NCI-H748 (cell line): ENCODE data around the gene NEURL4.

Source experiments
- DNase-seq: peaks from one replicate; lab custom pipeline; 2025; ENCODE audit not compliant: unreplicated experiment; lab: John Stamatoyannopoulos, UW

The NEURL4 gene

DNA sequence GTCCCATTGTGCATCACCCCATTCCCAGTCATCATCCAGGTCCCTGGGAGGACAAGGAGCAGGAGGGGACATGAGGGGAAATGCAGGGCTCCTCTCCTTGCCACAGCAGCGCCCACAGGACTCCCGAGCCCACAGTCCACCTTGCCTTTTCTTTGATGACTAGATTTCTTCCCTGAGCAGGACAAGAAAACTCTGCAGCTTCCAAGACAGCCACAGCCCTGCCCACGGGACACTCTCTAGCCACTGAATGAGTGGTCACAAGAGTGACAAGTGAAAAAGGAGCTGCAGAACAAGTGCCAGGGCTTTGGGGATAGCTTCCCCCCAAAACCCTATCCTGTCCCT is 4.7 kb downstream of the NEURL4 start:
- DNase-seq, result no peak

DNA sequence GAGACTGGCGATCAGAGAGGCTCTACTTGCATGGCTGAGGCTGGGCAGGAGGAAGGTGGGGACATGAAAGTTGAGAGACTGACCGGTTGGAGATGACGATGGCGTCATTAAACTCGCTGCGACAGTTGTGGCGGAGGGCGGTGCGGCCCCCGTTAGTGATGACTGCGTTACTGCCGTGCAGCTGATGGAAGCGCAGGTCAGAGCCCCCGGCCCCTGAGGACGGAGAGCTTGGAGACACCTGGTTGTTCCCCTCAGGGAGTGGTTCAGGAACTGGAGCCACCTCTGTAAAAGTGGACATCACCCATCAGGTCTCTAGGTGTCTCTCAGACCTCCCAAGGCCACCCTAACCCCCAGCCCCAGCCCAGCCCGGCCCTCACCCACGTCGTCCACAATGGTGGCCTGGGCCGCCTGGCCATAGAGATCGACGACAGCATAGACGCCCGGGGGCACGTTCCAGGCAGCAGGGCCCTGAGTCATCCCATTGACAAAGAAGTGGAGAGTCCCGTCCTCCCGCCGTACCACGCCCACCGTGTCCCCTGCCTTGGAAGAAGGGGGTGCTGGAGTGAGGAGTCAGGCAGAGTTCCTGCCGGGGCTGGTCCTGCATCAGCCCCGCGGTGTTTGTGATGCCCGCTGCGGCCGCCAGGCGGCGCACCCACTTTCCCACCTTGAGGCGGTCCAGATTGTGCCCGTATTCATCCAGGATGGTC is 5.3 kb downstream of the NEURL4 start:
- DNase-seq, result peak; percentile 40

DNA sequence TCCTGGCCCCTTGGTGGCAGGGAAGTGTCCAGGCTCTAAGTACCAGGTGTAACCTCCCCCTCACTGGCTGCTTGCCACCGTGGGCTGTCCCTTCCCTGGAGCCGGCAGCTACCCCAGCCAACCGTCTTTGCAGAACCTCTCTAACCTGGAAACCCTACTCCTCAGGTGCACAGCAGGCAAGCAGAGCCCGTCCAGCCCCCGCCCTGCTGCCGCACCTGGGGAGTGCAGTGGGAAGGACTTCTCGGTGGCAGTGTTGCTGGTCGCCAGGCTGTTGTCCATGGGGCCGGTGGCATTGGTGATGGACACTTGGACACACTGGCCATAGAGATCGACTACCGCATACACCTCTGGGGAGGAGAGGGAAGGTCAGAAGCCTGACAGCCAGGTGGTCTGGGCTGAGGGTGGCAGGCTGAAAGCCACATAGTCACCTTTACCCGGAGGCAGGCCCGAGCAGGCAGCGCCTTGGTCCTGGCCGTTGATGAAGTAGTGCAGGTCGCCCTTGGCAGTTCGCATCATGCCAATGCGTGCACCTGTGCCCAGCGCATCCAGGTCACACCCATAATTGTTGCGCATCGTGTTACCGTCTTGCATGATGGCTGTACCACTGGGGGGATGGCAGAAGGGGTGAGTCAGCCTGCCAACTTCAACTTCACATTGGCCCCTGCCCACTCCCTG is 6.5 kb downstream of the NEURL4 start:
- no peak for DNase-seq

DNA sequence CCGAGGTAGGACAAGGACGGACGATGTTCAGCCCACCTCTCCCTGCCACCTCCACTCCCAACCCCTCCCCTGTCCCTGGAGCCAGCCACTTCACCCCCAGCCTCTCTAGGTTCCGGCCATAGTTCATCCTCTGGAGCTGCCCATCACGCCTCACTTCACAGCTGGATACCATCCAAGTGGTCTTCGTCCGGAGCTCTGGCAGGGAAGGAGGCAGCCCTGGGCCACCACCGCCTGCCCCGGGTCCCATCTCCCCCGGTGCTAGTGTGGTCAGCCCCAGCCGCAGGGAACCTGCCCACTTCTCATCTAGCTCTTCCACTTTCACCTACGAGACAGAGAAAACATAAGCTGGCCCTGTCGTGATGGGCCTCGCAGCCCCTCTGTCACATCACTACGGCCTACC is 7.7 kb downstream of the NEURL4 start:
- no peak for DNase-seq

DNA sequence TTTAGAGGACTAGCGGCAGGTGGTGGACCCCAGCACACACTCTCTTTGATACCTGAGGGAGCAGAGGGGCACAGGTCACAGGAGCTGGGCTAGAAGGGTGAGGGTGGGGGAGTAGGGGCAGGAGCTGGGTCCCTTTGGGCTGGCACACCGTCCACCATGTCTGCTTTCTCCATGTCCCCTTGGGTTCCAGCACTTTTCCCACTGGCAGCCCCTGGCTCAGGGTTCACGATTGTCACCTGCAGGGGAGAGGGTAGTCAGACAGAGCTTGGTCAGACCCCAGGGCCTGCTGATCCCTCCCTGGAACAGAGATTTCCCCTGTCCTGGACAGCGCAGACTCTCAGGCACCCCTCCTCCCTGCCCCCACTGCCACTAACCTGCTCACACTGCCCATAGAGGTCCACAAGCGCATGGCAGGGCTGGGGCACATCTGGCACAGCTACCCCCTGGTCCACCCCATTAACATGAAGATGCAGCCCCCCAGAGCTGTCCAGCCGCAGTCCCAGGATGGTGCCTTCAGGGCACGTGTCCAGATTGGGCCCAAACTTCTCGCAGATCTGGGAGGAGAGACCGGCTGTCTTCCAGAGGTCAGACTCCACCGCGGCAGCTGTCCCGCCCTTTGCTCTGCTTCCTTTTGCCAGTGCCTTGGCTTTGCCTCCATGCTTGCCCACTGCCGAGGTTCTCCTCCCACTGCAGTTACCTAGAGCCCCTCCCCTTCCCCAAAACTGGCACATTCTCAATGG is 10.8 kb downstream of the NEURL4 start:
- no peak for DNase-seq

DNA sequence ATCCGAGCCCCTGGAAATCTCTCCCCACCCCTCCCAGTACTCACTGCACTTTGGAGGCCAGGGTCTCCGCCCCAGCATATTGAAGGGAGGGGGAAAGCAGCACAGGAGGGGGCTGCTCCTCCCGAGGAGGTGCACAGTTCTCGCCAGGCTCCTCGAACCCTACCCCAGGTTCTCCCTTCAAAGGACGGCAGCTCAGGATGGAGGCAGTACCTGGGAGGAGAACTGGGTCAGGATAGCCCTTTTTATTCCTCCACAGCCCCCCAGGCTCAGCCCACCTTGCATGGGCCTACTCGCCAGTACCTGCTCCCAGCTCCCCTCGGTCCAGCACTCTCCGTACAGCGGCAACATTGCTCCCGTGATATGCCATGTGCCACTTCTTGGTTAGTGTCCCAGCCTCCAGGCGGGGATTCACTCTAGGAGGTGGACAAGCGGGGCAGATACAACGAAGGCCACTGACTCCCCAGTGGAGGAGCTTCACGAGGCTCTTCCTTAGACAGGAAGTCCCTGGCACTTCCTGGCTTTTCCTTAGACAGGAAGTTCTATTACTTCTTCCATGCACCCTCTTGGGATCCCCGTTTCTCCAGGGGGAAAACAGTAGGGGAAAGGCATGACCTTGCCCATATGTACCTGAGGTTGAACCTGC is 11.9 kb downstream of the NEURL4 start:
- DNase-seq, result no peak

DNA sequence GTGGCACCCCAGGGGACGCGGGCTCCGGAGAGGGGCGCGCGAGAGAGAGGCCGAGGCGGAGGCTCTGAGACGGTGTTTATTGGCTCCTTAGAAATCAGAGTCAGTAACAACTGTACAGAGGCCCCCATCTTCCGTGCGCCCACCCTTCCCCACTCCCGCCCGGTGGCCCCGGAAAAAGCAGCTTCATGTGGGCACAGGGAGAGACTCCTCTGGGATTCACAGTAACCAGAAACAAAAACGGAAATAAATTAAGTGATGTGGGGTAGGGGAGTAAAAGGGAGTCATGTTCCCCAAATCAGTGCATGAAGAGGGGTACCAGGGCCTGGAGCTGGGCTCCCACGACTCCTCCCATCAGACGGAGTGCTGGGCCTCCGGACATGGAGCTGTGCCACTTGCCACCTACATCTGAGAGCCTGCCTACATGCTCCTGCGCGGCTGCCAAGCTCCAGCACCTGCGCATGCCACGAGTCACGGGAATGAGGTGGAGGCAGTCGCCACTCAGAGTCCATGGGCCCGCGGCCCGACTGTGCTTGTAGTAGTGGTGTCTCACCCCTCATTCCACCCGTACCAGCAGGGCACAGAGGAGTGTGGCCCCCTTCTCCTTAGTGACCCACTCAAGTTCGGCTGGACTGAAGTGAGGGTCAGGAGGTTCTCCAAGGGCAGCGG is 13.4 kb downstream of the NEURL4 start:
- peak; percentile 31 for DNase-seq

DNA sequence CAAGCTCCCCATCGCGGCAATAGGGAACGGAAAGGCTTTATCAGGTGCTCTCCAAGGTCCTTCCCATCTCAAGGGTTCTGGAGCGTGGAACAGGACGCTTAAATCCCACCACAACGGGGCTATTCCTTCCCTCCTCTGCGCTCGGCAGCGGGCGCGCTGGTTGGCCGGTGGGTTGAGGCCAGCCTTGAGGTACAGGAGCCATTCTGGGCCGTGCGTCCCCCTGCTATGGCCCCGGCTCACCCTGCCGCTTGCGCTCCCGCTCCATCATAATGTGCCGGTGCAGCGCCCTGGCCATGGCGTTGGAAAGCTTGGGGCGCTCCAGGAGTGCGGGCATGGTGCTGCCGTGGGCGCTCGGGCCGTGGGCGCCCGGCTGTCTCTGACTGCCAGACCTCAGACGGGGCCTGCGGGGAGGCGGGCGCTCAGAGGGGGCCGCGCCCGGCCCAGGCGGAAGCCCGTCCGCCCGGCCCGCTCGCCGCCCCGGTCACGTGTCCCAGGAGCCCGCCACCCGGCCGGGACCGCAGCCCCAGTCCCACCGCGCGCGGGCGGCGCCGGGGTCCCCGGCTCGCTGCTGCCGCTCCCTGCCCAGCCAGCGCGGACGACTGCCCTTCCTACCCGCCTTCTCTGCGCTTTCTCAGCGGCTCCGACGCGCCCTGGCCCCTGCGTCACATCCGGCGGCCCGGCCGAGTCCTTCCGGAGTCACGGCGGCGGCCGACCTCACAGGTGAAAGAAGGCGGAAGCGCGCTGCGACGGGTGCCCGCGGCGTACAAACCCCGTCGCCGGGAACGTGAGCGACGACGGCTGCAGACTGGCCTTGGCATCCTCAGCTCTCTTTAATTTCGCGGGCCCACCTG is 14.2 kb downstream of the NEURL4 start, which contains the start of gene GPS2:
TSS of gene GPS2 (minus strand) at position 642 of the 851 bp plus-strand sequence. CDS start at position 334, 308 bp downstream.
- peak; percentile 95 for DNase-seq

DNA sequence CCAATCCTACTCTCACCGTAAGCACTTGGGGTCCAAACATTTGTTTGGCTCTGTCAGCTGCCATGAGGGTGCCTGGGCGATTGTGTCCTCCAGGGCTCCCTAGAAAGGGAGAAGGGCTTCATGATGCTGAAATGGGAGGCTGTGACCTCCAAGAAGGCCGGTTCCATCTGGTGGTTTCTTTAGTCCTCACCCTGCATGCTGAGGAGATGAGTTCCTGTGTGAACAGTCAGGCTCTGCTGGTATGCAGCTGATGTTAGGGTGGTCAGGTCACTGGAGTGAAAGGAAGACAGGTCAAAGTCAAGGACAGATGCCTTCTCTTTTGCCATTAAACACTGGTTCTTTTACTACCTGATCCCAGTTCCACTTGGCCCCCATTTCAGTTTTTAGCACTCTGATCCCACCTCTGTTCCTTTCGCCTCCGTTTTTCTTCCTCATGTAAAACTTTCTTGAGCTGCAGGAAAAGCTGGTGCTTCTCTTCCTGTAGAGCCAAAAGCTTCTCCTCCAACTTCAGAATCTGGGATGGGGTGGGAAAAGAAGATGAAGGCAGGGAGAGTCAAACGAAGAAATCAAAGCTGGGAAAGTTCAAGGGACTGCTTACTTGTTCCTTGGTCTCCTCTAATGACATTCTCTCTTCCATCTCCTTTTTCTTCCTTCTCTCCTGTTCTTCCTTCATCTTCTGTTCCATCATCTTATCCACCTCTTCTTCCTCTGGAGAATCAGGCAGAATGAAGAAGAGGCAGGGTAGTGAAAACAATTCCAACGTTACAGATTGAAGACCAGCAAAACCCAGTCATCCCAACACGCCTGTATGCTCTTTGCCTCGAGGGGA is 15.0 kb downstream of the NEURL4 start:
- DNase-seq, result no peak

DNA sequence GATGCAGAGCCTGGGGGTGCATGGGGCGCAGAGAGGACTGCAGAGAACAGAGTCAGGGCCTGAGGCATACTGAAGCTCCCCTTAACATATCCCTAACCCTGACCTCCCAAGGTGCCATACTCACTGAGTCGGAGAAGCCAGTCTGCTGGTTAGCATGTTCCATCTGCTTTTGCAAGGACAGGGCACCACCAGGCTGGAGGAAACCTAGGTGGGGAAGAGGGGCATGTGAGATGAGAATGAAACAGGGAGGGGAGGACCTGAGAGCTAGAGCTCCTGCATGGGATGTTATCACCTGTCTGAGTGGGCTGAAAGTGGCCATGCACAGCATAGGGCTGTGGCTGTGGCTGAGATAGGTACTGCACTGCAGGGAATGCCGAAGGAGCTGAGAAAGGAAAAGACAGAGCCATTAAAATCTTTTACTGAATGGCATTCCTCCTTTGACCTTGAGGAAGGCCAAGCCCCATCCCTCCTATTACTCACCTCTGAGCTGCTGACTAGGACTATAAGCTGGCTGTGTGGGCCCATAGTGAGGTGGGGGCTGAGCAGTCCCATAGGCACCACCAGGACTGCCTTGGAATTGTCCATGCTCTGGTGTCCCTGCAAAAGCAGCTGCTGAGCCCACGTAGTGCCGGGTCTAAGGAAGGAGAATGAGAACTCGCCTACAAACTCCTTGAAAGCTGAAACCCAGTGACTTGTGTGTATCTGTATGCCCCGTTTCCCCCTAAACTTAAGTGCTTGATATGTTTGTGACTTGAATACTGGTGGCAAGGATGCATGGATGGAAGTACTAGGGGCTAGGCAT is 15.8 kb downstream of the NEURL4 start:
- no peak for DNase-seq

DNA sequence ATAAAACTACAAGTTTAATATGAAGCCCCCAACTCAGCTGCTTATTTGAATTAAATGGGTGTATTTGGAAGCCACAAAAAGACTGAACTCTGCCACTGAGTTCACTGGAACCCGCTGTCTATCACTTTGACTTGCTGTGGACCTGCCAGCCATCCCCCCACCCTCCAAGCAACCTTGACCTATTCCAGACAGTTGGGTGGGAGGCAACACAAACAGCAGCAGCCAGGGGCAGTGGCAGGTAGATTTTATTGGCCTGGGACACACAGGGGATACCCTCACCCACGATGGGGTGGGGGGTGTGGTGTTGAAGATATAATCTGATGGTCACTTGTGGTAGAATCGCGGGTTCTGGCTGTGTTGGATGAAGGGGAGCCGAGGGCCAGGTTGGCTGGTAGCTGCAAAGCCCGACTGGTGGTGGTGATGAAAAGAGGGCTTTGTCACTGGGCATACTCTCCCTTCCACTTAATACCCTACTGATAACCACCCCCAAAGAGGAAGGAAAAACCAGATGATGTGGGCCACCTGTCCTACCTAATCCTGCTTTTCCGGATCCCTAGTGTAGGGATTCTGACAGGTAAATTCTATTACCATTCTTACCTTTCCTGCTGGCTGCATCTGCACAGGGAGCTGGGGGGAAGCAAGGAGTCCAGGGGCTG is 16.6 kb downstream of the NEURL4 start:
- DNase-seq, result no peak

DNA sequence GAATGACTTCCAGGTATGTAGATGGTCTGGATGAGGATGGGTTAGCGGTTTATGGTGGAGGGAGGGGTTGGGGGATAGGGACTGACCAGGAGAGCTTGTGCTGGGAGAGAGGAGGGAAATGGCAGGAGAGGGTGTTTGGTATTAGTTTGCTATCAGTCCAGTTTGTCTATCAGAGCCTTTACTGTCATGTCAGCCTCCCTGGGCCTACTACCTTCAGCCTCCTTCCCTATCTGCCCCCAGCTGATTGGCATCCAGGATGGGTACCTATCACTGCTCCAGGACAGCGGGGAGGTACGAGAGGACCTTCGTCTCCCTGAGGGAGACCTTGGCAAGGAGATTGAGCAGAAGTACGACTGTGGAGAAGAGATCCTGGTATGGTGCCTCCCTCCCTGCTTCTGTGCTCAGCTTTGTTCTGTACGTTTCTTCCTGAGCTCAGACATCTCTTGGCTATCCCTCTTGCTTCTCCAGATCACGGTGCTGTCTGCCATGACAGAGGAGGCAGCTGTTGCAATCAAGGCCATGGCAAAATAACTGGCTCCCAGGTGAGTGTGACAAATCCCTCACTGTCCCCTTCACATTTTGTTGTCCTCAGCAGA is 17.9 kb downstream of the NEURL4 start:
- DNase-seq, result no peak

DNA sequence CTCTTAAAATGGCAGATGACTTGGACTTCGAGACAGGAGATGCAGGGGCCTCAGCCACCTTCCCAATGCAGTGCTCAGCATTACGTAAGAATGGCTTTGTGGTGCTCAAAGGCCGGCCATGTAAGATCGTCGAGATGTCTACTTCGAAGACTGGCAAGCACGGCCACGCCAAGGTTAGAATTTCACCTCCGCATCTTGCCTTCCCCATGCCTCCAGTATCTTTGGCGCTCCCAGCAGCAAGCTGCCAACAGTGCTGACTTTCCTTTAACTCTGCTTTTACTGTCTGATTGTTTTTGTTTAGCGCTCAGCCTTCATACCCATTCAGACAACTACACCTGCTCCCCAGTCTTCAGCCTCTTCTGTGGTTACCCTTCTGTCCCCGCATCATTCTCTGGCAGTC is 19.5 kb downstream of the NEURL4 start:
- no peak for DNase-seq

DNA sequence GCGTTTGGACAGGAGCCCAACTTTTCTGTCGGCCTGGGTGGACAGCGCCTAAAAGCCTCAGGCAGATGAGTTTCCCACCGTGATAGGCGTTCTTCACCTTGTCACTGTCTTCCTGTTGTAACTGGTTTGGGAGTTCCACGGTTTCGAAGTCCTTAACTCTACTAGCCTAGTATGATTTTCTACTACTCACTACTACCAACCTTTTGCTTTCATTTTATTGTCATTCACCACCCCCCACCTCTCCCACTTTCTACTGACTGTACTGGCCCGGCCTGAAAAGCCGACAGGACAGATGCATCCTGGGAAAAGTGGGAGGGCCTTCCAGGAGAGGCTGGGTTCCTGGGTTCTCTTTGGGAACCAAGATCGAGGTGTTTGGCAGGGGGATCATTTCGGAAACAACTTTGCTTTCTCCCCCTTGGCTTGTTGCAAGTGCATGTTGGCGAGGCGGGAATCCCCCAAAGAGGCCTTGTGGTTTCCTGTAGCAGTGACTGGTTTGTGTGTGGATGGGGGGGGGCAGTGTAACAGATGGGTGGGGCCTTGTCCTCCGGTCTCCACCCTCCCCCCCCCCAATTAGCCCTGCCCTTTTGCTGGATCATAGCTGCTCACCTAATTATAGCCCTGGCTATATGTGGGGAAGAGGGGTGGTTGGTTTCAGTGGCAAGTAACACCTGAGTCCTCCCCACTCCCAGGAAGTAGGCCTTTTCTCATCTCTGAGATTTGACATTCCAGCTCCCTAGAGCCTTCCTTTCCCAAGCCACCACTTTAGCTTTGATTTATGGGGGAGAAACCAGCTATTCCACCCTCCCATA is 20.3 kb downstream of the NEURL4 start:
- peak; percentile 84 for DNase-seq

DNA sequence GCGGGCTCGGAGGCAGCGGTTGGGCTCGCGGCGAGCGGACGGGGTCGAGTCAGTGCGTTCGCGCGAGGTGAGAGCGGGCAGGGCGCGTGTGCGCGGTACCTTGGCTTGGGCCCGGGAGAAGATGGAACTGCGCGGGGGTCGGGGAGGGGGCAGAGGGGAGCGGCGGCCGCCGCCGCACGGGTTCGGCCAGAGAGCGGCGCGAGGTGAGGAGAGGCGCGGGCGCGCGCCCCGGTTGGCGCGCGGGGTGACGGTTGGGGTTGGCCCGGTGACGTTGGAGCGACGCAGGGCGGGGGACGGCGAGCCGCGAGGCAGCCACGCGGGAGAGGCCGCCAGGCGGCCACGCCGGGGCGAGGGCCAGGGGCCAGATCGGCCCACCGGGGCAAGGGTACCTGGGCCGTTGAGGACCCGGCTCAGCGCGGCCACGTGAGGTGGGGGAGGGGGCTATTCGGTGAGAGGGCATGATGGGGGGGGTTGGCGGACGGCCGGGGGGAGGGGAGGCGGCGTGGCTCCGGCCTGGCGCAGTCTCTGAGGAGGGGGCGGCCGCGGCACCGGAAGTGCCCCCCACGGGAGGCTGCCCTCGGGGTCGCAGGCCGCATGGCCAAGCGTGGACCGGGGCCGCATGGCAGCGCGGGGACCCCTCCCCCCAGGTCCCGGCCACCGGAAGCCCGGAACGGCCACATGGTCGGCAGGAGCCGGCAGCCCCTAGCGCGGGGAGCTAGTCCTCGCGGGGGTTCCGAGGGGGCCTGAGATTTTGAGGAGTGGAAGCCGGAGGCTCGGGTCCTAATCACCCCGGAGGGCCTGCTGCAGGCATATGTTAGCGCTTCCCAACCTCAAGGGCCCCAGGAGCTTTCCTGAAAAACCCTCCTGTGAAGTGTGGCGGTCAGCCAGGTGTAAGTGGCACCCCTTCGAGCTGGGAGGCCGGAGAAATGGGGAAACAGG is 21.2 kb downstream of the NEURL4 start:
- DNase-seq, result peak; percentile 61
